ENCODE measurements around the gene TAOK1.

- TF ChIP-seq, protein P1, sequence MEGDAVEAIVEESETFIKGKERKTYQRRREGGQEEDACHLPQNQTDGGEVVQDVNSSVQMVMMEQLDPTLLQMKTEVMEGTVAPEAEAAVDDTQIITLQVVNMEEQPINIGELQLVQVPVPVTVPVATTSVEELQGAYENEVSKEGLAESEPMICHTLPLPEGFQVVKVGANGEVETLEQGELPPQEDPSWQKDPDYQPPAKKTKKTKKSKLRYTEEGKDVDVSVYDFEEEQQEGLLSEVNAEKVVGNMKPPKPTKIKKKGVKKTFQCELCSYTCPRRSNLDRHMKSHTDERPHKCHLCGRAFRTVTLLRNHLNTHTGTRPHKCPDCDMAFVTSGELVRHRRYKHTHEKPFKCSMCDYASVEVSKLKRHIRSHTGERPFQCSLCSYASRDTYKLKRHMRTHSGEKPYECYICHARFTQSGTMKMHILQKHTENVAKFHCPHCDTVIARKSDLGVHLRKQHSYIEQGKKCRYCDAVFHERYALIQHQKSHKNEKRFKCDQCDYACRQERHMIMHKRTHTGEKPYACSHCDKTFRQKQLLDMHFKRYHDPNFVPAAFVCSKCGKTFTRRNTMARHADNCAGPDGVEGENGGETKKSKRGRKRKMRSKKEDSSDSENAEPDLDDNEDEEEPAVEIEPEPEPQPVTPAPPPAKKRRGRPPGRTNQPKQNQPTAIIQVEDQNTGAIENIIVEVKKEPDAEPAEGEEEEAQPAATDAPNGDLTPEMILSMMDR (IDR thresholded peaks at IDR 0.05), result no peak
- no peak for TF ChIP-seq POLR2A (IDR thresholded peaks at IDR 0.05)
These were observed 169.5 kb downstream of the TAOK1 start for GRCh38 chr17:29559640-29560039.
